GM21717 (cell line): ENCODE measurements around the gene GRIN2A.

Experiments used
- ATAC-seq: cut with Tn5 transposase; IDR thresholded peaks from one replicate; pipeline ENCODE4 v1.9.1; 2021; ENCODE audit warnings: mild to moderate bottlenecking, moderate library complexity; ENCODE audit not compliant: unreplicated experiment

The GRIN2A gene

GRCh38 chr16:9827062-9827752 is 355.0 kb downstream of the GRIN2A start:
- ATAC-seq = no peak

GRCh38 chr16:9826656-9827055 is 355.6 kb downstream of the GRIN2A start:
- no peak for ATAC-seq

- no peak for ATAC-seq
These were observed 357.8 kb downstream of the GRIN2A start for GRCh38 chr16:9824200-9825068.

- ATAC-seq = no peak
These were observed 358.7 kb downstream of the GRIN2A start for GRCh38 chr16:9823510-9823909.

GRCh38 chr16:9821970-9822369 is 360.3 kb downstream of the GRIN2A start:
- ATAC-seq = no peak

- ATAC-seq = no peak
These were observed 360.9 kb downstream of the GRIN2A start for GRCh38 chr16:9821331-9821730.

GRCh38 chr16:9820476-9821246 is 361.6 kb downstream of the GRIN2A start:
- ATAC-seq = no peak

GRCh38 chr16:9818702-9819101 is 363.5 kb downstream of the GRIN2A start:
- no peak for ATAC-seq

GRCh38 chr16:9817586-9817985 is 364.6 kb downstream of the GRIN2A start:
- no peak for ATAC-seq

GRCh38 chr16:9816644-9817043 is 365.6 kb downstream of the GRIN2A start:
- no peak for ATAC-seq

- no peak for ATAC-seq
These were observed 368.6 kb downstream of the GRIN2A start for GRCh38 chr16:9813665-9814064.

- ATAC-seq = no peak
These were observed 374.0 kb downstream of the GRIN2A start for GRCh38 chr16:9808210-9808609.

- ATAC-seq = no peak
These were observed 374.9 kb downstream of the GRIN2A start for GRCh38 chr16:9807302-9807701.

- no peak for ATAC-seq
These were observed 377.1 kb downstream of the GRIN2A start for GRCh38 chr16:9805109-9805508.

GRCh38 chr16:9802160-9802559 is 380.1 kb downstream of the GRIN2A start:
- ATAC-seq = no peak

- no peak for ATAC-seq
These were observed 380.6 kb downstream of the GRIN2A start for GRCh38 chr16:9801651-9802050.

GRCh38 chr16:9800186-9800738 is 382.0 kb downstream of the GRIN2A start:
- ATAC-seq = no peak

- no peak for ATAC-seq
These were observed 383.2 kb downstream of the GRIN2A start for GRCh38 chr16:9798952-9799580.

- no peak for ATAC-seq
These were observed 383.8 kb downstream of the GRIN2A start for GRCh38 chr16:9798474-9798873.

- ATAC-seq = no peak
These were observed 384.9 kb downstream of the GRIN2A start for GRCh38 chr16:9797306-9797705.

GRCh38 chr16:9793623-9794022 is 388.6 kb downstream of the GRIN2A start:
- ATAC-seq = no peak
